ENCODE measurements around the gene ENOSF1.

ENOSF1 gene

GRCh38 chr18:671405-671804 lies 41.0 kb downstream of the ENOSF1 start:
- no peak for DNase-seq

DNA sequence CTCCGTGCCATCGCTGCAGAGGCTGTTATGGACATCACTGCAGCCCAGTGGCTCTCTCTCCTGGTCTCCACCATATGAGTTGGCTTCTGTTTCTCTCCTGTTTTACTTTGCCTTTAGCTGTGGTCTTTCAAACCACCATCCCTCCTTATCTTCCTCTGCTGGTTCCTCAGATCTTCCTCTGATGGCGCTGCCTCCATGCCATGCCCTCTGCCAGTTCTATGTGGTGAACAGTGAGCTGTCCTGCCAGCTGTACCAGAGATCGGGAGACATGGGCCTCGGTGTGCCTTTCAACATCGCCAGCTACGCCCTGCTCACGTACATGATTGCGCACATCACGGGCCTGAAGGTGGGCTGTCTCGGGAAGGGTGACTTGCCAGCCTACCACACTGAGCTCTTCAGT lies 41.9 kb downstream of the ENOSF1 start:
- no peak for DNase-seq

GRCh38 chr18:669077-669476 lies 43.4 kb downstream of the ENOSF1 start:
- DNase-seq = no peak

DNA sequence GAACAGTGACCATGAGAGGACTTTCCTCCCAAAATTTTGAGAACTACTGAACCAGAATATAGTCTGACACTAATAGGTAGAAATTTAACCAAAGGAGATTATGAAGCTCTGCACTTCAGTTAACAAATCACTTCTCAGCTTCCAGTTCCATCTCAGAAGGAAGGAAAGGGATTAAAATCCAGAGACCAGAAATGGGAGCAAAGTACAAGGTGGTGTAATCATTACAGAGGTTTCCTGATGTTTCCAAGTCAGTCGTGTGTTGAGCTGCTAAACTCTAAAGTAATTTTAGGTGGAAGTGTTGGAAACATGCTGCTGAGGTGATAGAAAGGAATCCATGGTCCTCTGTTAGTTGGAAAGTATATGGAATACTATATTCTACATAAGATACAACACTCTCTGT lies 44.2 kb downstream of the ENOSF1 start:
- no peak for DNase-seq

DNA sequence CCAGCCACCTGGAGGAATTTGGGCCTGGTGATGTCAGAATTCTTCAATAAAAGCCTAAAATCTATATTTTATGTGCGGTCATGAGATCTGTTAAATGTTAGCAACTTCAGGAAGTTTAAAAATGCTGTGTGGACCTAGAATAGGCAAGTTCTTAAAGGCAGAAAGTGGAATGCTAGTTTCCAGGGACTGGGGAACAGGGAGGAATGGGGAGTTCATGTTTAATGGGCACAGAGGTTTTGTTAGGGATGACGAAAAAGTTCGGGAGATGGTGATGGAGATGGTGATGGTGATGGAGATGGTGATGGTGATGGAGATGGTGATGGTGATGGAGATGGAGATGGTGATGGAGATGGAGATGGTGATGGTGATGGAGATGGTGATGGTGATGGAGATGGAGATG lies 45.8 kb downstream of the ENOSF1 start:
- DNase-seq = no peak

DNA sequence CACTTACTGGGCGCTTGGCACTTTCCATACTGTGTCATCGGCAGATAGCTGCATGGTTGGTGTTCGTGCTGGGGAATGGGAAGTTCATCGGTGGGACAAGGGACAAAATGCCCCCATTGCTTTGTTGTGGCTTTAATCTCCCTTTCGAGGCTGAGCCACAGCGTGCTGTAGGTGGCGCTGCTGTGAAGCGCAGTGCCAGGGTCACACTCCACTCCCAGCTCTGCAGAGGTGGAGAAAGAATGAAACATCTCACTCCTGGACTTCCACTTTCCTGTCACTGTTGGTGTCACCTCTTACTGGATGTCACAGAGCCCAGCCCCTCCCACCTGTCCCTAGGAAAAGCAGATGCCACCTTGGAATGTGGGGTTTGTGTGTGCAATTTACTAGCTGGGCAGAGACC lies 46.3 kb downstream of the ENOSF1 start:
- peak in 1 of 4 experiments; percentile 17 for DNase-seq

DNA sequence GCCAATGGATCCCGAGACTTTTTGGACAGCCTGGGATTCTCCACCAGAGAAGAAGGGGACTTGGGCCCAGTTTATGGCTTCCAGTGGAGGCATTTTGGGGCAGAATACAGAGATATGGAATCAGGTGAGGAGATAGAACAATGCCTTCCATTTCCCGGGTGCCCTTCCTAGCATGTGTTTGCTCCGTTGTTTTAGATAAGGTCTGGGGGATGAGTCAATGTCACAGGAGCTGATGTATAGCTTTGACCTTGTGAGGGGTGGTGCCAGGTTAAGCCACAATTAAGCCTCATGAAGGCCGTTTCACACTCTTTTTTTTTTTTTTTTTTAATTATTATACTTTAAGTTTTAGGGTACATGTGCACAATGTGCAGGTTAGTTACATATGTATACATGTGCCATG lies 50.2 kb downstream of the ENOSF1 start:
- DNase-seq = no peak

GRCh38 chr18:659597-659996 lies 52.8 kb downstream of the ENOSF1 start:
- no peak for DNase-seq

DNA sequence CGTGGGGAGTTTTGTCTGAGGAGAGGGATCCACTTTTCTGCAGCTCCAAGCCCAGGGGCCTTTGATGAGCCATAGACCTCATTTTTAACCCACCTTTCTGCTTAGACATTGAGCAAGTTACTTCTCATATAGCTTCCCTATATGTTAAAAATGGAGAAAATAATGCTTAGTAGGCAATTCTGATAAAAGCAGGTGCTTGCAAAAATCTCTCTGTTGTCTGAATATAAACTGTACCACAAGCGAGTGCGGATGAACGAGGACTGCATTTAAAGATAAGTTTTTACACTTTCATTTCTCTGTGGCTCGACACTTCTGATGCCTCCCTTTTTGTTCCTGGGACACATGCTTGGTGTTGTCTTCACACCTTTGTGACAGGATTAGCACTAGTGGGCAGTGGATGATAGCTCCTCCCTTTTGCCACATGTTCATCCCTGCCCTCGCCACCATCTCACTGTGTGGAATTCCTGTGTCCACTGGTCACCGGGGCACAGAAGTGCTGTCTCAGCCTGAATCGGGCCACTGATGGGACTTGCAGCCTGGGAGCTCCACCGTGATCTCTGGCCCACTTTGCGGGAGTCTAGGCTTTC lies 53.4 kb downstream of the ENOSF1 start:
- DNase-seq = no peak

DNA sequence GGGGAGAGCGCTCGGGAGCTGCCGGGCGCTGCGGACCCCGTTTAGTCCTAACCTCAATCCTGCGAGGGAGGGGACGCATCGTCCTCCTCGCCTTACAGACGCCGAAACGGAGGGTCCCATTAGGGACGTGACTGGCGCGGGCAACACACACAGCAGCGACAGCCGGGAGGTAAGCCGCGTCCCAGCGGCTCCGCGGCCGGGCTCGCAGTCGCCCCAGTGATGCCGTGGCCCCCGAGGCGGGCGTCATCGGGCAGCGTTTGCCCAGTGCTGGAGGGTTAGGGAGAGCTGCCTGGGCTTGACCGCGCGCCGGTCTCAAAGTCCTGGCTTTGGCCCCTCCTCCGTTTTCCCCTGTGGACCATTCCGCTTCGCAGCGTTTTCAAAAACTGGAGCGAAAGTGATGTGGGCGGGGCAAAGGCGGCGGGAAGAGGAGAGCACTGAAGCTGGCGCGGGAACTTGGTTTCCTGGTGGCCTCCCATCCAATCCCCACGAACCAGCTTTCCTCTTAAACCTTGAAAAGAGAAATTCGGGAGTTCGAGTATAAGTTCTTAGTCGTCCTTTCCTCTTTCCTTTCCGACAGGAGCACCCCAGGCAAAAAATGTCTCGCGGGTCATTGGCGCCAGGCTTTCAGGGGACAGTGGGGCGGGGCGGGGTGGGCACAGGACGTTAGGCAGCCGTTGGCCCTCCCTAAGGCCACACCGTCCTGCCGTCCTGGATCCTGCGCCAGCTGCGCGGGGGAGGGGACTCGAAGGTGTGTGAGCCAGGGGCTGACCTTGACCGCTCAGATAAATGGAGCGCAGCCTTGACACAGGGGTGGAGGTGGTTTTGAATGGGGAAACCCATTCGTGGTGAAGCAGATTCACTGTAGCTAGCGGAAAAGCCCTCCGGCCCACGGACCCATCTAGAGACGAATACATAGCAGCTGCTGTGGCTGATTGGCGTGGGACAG lies 54.2 kb downstream of the ENOSF1 start:
- peak; percentile 86 to 87 (median 86) for DNase-seq

- peak; percentile 34 to 66 (median 50) for DNase-seq
These were observed 55.0 kb downstream of the ENOSF1 start, which contains the start of gene TYMS for GRCh38 chr18:657311-658000. Gene TYMS, plus strand, starts transcription at chr18:657653. Its CDS starts 90 bp downstream, at chr18:657743.

DNA sequence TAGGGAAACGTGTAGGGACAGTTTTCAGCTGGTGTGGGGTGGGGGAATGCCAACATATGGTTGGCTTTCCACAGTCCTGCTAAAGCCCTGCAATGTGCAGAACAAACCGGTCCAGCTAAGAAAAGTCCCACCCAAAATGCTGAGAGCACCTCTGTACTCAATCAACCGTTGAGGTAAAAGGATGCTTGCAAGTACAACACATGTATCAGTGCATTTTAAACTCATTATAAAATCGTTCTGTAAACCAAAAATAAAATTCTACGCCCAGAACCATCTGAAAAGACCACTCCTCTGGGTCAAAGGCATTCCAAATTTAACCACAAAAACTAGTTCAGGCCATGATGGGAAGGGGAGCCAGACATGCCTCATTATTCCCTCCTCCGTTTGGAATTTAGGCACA lies 57.0 kb downstream of the ENOSF1 start:
- DNase-seq = no peak

DNA sequence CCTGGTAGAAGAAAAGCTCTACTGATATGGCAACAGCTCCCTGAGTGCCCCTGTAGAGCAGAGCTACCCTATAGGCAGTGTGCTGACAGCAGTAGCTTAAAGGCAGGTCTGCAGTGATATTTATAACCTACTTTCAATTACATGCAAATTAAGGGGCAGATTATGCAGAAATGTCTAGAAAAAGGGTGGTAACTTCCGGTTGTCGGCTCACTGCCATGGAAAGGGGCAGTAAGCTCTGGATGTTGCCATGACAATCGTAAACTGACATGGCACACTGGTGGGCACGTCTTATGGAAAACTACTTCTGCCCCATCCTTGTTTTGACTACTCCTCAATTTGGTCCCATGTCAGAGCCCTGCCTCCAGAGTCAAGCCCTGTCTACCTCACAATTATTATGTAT lies 57.8 kb downstream of the ENOSF1 start:
- no peak for DNase-seq

DNA sequence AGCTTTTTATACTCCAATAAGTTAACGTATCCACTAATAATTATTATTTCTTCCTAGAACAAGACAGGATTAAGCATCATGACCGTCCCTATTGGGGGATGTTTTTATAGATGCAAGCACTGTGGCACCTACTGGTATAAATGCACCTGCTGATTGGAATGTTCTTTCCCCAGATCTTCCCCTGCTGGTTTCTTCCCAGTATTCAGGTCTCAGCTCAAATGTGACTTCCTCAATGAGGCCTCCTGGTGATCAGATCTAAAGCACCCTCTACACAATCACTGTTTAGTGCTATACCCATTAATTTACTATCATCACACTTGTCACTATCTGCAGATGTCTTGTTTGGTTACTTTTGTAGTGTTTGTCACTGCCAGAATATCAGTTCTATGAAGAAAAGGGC lies 58.9 kb downstream of the ENOSF1 start:
- DNase-seq = no peak

DNA sequence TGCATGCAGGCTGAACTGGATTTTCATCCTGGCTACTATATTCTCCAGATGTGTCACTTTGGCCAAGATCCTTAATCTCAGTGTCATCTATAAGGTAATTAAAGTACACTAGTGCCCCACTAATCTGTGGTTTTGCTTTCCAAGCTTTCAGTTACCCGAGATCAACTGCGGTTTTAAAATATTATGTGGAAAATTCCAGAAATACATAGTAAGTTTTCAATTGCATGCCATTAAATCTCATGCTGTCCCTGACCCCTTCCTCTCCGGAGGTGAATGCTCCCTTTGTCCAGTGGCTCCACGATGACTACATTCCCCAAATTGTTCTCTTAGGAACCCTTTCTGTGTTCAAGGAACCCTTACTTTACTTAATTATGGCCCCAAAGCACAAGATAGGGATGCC lies 60.3 kb downstream of the ENOSF1 start:
- no peak for DNase-seq

DNA sequence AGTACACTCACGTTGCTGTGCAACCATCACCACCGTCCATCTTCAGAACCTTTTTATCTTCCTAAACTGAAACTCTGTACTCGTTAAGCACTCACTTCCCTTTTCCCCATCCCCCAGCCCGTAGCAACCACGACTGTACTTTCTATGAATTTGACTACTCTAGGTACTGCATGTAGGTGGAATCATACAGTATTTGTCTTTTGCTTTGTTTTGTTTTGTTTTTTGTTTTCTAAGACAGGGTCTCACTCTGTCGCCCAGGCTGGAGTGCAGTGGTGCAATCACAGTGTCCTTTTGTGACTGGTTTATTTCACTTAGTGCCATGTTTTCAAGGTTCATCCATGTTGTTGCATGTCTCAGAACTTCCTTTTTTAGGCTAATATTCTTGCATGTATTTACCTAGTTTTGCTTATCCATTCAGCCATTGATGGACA lies 62.0 kb downstream of the ENOSF1 start:
- peak in 3 of 4 experiments; percentile 20 to 29 (median 21) for DNase-seq

- no peak for DNase-seq
These were observed 63.1 kb downstream of the ENOSF1 start for GRCh38 chr18:649341-649740.

- DNase-seq = no peak
These were observed 65.1 kb downstream of the ENOSF1 start for GRCh38 chr18:647304-647703.

DNA sequence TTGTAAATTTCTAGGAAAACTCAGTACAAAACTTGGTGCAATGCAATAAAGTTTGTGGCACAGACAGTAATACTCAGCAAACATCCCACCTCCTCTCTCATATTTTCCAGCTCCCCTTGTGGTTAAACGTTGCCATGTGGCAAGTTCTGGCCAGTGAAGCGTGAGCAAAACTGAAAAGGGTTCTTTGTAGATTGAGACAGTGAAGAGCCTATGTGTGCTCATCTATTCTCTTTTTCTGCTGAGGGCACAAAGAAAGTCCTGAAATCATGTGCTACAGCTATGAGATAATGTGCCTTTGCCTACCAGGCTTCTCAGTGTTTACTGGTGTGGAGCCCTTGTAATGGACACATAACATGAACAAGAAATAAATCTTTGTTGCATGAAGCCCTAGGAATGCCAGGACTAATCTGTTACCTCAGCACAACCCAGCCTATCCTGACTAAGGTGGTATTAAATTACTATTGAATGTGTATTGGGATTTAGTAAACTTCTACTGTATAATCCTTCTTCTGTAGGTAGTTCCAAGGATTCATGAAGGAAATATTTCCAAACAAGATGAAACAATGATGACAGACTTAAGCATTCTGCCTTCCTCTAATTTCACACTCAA lies 67.9 kb downstream of the ENOSF1 start:
- DNase-seq = no peak

DNA sequence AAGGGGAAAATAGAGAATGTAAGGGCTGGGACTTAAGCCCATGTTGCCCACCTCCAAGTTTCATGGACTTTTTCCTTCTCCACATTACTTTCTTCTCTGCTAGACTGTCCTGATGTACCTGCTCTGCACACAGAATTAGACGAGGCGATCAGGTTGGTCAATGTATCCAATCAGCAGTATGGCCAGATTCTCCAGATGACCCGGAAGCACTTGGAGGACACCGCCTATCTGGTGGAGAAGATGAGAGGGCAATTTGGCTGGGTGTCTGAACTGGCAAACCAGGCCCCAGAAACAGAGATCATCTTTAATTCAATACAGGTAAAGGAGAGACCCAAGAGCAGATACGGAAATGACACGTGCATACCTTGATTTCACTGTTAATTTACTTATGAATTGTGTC lies 71.2 kb downstream of the ENOSF1 start:
- no peak for DNase-seq

- no peak for DNase-seq
These were observed 77.3 kb downstream of the ENOSF1 start for GRCh38 chr18:635171-635570.

DNA sequence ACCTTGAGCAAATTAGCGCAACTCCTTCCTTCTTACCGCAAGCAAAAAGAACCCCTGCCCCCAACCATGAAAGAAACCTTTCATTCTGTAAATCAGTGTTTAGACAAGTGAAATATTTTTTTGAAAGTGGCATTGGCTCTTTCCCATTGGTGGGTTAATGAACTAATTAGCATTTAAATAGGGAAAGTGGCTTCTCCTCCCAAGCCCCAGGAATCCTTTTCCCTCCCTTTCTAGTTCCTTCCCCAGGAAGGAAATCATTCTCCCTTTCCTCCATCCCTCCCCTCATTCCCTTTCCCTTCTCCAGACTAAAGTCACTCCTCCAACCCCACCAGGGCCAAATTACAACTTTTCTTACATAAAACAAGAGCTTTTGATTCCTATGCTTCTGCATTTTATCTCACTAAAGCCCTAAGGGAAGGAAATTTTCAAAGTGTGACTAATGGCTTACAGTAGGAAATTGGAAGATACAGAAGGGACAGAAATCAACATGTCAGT lies 77.8 kb downstream of the ENOSF1 start:
- DNase-seq = no peak

GRCh38 chr18:631560-631959 lies 80.9 kb downstream of the ENOSF1 start:
- DNase-seq = no peak

Data from suppressor macrophage (primary cell).